ENCODE results near the gene FBXO27.
A peak's percentile ranks its signal among the peaks of the same experiment; 100 is the strongest.

DNA sequence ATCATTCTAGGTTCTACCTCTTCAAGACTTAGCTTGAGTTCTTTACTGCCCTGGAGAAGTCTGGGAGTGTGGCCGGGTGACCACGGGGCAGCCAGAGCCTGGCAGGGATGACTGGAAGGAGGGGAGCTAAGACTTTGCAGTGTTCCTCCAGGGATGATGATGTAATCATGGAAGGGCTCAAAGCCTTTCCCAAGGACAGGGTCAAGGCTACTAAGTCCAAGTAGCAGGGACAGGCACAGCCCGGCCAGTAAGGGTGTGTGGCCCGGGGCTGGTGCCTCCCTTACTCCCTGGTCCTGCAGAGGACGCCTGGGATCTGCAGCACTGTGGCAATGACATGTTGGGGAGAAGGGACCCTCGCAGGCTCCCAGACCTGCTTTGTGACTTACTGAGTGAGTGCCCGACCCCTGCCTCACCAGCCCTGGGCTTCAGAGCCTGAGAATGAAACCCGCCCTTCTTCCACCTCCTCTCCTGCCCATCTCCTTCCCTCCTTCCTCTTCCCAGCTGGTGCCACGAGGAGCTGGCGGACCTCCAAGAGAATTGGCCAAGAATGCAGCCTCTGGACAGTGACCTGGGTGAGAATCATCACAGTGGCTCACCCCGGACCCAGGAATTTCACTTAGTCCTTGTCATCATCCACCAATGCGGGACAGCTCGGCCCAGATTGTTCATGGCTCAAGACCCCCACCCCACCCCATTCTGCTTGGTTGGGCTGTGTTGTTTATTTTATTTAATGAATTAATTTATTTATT, 41.2 kb downstream of the FBXO27 start:
- TF ChIP-seq, protein P1, sequence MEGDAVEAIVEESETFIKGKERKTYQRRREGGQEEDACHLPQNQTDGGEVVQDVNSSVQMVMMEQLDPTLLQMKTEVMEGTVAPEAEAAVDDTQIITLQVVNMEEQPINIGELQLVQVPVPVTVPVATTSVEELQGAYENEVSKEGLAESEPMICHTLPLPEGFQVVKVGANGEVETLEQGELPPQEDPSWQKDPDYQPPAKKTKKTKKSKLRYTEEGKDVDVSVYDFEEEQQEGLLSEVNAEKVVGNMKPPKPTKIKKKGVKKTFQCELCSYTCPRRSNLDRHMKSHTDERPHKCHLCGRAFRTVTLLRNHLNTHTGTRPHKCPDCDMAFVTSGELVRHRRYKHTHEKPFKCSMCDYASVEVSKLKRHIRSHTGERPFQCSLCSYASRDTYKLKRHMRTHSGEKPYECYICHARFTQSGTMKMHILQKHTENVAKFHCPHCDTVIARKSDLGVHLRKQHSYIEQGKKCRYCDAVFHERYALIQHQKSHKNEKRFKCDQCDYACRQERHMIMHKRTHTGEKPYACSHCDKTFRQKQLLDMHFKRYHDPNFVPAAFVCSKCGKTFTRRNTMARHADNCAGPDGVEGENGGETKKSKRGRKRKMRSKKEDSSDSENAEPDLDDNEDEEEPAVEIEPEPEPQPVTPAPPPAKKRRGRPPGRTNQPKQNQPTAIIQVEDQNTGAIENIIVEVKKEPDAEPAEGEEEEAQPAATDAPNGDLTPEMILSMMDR (IDR thresholded peaks at IDR 0.05), result no peak
- TF ChIP-seq RCOR1 (IDR thresholded peaks at IDR 0.05; ENCODE audit: low read depth, low read length) (no peak), MAFK (IDR thresholded peaks at IDR 0.05; ENCODE audit: partially characterized antibody) (no peak), CEBPB (IDR thresholded peaks at IDR 0.05) (peak in 1 of 2 experiments; percentile 23; a peak in 1 of 4 replicates), ZFP36 (IDR thresholded peaks at IDR 0.05; ENCODE audit: borderline replicate concordance, partially characterized antibody) (no peak), CHD4 (IDR thresholded peaks at IDR 0.05; ENCODE audit: borderline replicate concordance) (no peak), MYC (IDR thresholded peaks at IDR 0.05; ENCODE audit: borderline replicate concordance, low read length) (no peak), POLR2AphosphoS2 (conservative IDR thresholded peaks at IDR 0.05; ENCODE audit: low read length) (no peak)
- TF ChIP-seq, protein P2, sequence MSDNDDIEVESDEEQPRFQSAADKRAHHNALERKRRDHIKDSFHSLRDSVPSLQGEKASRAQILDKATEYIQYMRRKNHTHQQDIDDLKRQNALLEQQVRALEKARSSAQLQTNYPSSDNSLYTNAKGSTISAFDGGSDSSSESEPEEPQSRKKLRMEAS (IDR thresholded peaks at IDR 0.05), result no peak
